GM18858 (cell line): ENCODE measurements around the gene TNNI3.
"Not testable (repeated sequence)": the region's sequence is repeated elsewhere in the genome, so short reads cannot be mapped to it uniquely, and the experiment has no call there.

Source experiments
- ATAC-seq: cut with Tn5 transposase; IDR thresholded peaks from one replicate; pipeline ENCODE4 v1.9.1; 2021; ENCODE audit not compliant: unreplicated experiment

TNNI3 gene

DNA sequence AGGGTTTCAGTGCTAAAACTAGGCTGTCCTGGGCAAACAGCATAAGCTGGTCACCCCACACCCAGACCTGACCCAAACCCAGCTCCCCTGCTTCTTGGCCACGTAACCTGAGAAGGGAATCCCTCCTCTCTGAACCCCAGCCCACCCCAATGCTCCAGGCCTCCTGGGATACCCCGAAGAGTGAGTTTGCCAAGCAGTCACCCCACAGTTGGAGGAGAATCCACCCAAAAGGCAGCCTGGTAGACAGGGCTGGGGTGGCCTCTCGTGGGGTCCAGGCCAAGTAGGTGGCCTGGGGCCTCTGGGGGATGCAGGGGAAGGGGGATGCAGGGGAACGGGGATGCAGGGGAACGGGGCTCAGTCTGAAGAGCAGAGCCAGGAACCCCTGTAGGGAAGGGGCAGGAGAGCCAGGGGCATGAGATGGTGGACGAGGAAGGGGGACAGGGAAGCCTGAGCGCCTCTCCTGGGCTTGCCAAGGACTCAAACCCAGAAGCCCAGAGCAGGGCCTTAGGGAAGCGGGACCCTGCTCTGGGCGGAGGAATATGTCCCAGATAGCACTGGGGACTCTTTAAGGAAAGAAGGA is 42.9 kb downstream of the TNNI3 start:
- ATAC-seq = no peak

DNA sequence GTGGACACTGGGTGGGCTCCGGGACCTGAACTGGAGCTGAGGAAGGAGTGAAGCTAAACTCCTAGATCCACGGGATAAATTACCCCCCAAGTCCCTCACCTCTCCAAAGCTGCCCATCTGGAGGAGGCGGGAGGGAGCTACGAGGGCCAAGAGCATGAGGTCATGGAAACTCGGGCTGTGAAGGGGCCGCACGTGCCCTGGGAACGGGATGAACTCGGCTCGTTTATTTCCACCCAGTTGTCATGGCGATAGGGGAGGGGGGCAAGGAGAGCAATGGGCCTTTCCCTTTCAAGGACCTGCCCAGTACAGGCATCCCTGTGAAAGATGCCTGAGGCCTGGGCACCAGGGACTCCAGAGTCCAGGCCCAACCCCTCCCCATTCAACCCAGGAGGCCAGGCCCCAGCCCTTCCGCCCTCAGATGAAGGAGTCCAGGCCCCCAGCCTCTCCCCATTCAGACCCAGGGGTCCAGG is 43.9 kb downstream of the TNNI3 start:
- no peak for ATAC-seq

DNA sequence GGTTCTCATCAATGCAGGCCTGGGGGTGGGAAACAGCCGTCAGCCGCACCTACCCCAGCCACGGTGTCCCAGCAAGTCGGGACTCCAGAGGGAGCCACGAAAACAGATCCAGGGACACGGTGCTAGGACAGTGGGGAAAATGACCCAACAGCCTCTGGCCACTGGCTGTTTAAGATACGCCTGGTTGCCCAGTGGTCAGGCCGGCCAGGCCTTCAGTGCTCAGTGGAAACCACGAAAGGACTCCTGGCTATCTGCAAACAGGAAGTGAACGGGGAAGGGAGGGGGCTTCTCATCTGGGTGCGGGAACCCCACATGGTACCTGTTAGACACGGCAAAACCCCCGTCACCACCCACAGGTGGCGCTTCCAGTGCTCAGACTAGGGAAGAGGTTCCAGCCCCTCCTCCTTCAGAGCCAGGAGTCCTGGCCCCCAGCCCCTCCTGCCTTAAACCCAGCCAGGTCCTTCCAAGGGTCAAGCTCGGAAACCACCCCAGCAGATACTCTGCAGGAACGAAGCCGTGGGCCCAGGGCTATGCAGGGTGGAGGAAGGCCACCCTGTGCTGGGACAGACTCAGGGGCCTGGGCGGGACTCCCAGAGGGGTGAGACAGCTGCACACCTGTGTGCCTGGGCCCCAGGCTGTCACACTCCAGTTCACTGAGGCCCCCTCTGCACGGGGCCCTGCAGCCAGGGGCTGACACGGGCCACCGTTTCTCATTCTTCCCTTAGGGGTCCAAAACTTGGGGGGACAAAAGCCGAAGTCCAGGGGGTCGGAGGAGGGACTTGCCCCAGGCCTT is 44.6 kb downstream of the TNNI3 start:
- ATAC-seq = no peak

DNA sequence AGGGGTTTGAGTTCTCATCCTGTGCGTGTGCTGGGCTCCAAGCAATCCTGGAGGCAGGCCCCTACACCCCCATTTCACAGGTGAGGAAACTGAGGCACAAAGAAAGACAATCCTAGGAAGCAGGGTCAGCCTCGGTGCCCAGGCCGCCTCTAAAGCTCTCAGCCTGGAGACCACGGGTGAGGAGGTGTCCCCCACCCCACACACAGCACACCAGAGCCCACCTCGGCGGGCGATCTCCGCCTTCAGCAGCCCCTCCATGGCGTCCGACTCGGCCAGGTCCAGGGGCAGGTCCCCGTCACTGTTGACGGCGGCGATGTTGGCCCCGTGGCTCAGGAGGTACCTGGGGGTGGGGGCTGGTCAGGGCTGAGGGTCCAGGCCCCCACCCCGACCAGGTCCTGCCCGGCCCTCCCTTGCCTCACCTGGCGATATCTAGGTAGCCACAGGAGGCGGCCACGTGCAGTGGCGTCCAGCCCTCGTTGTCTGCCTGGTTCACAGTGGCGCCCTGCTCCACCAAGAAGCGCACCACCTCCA is 45.2 kb downstream of the TNNI3 start:
- ATAC-seq = no peak

DNA sequence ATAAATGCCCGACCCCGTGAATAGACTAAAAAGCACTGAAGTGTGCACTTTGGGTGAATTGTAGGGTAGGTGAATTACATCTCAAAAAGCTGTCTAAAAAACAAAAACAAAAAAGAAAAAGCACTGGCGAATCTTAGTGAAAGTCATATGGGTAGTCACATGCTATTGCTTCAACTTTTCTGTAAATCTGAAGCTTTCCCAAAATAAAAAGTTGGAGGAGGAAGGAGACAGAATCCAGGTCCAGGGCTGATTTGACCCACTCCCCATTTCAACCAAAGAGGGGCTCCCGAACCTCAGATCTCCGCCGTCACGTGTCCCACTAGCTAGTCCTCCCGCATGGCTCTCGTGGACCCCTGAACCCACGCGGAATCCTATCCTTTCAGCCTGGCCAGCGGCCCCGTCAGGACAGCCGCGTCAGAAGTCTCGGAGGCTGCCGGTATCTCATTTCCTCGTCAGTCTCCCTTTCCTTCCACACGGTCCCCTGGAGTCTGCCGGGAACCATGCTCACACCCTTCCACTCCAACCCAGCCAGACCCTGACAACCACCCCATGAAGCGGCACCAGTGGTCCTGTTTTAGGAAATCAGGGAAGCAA is 46.2 kb downstream of the TNNI3 start:
- ATAC-seq = no peak

DNA sequence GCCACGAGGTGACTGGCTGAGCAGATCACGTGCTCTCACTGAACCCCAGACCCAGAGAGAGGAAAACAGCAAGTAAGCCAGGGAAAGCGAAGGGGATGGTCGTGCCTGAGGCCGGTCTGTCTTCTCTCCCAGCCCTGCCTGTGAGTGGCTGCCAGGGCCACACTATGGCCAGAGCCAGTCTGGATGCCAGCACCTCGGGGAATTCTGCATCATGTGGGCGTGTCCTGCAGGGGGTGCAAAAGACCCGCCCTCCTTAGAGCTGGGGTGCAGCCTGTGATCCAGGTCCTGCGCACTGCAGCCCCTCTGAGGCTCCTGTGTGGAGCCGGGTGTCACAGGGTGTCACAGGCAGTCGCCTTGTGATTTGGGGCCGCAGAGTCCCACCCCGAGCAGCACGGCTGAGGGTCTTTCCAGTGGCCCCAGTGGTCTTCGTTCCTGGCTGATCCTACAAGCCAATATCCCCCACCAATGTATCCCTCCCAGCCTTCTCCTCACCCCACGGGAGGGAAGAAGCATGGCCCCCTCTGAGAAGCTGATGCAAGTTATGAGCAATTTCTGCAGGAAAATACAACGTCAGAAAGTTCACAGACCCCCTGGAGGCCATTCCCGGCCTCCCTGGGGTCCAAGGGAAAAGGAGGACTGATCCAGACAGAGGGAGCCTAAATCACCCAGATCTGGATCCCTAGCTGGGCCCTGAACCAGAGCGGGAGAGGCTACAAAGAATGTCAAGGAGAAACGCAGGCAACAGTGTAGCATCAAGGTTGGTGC is 47.8 kb downstream of the TNNI3 start:
- no peak for ATAC-seq

DNA sequence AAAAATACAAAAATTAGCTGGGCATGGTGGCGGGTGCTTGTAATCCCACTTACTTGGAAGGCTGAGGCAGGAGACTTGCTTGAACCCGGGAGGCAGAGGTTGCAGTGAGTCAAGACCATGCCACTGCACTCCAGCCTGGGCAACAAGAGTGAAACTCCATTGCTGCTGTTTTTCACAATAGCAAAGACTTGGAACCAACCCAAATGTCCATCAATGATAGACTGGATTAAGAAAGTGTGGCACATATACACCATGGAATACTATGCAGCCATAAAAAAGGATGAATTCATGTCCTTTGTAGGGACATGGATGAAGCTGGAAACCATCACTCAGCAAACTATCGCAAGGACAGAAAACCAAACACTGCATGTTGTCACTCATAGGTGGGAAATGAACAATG is 50.3 kb downstream of the TNNI3 start:
- ATAC-seq = not testable (repeated sequence)

DNA sequence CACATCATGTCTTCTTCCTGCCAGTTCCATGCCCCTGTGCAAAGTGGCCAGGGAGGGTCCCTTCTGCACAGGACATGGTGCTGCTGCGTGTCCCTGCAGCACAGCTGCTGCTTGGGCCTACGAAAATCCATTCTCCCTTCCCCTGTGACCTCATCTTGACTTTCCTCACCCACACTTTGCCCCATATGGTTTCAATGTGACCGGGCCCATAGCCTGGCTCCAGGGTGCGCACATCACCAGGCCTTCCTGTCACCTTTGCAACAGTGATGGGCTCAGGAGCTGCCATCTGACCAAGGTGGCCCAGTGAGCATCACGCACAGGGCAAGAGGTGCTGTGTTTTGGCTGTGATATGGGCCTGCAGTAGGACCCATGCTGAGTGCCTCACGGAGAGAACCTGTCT is 50.9 kb downstream of the TNNI3 start:
- ATAC-seq = no peak

DNA sequence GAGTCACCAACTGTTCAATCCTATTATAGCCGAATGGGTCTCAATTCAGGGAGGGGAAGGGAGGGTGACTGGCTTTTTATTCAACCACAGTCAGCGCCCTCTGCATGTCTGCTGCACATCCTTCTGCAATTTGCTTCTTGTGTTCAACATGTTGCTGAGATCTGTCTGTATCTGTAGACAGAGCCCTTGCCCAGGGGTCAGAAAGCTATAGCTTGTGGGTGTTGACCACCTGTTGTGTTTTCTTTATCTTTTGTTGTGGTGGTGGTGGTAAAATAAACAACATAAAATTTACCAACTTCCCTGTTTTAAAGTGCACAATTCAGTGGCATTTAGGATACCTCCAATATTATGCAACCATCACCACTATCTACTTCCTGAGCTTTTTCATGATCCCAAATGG is 52.3 kb downstream of the TNNI3 start:
- no peak for ATAC-seq

DNA sequence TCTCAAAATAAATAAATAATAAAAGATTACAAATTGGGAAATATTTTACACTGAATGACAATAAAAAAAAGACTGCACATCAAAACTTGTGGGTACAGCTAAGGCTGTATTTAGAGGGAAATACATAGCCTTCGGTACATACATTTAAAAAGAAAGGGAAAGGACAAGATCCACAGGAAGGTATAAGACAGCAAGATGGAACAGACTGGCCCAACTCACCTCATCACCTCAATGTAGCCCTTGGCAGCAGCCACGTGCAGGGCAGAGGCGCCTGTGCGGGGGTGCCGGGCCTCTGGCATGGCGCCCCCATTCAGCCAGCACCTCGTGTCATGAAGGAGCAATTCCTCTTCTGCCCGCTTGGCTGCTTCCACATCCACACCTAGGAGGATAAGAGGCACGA is 54.3 kb downstream of the TNNI3 start:
- no peak for ATAC-seq
